Myocyte (in vitro differentiated cells): Measurements from ENCODE around the gene VPS39. TPM values are rescaled to one million over a fixed set of nuclear protein-coding genes. Genes with fewer than 3 reads are reported as not detected.

Experiments
- DNase-seq: peaks from one replicate; pipeline ENCODE4 v3.0.0-alpha.2; 2012; ENCODE audit warnings: low read depth
- total RNA-seq: library from RNA; depleted of rRNA; stranded (reverse); fragments of >200 nt; gene quantifications from 2 replicates; pipeline ENCODE4 v1.2.3, GENCODE V29; 2014

The VPS39 gene
- total RNA-seq, 1 donor from 2014 or later: 38.6 TPM

- DNase-seq: no peak
Measured at GRCh38 chr15:42160136-42160535, 48.0 kb downstream of the VPS39 start.

- DNase-seq: no peak
Measured at GRCh38 chr15:42159381-42160015, 48.6 kb downstream of the VPS39 start.

- DNase-seq: no peak
Measured at GRCh38 chr15:42158941-42159340, 49.2 kb downstream of the VPS39 start.

GRCh38 chr15:42157981-42158765 lies 49.9 kb downstream of the VPS39 start:
- peak; percentile 83 for DNase-seq

GRCh38 chr15:42157381-42157780 lies 50.7 kb downstream of the VPS39 start:
- DNase-seq: no peak

GRCh38 chr15:42156243-42156922 lies 51.7 kb downstream of the VPS39 start, which contains the start of gene PLA2G4F:
TSS of gene PLA2G4F (minus strand) at chr15:42156636. CDS start at chr15:42156549, 87 bp downstream.
- no peak for DNase-seq

- DNase-seq: peak; percentile 16
Measured at GRCh38 chr15:42155546-42156242, 52.4 kb downstream of the VPS39 start.

- DNase-seq: no peak
Measured at GRCh38 chr15:42154956-42155355, 53.1 kb downstream of the VPS39 start.

GRCh38 chr15:42154212-42154941 lies 53.7 kb downstream of the VPS39 start:
- peak; percentile 19 for DNase-seq

- DNase-seq: no peak
Measured at GRCh38 chr15:42153874-42154211, 54.3 kb downstream of the VPS39 start.

GRCh38 chr15:42152921-42153698 lies 55.0 kb downstream of the VPS39 start:
- no peak for DNase-seq

- peak; percentile 42 for DNase-seq
Measured at GRCh38 chr15:42152196-42152920, 55.7 kb downstream of the VPS39 start.

GRCh38 chr15:42151736-42152135 lies 56.4 kb downstream of the VPS39 start:
- no peak for DNase-seq

GRCh38 chr15:42151141-42151561 lies 57.0 kb downstream of the VPS39 start:
- DNase-seq: no peak

GRCh38 chr15:42150219-42150970 lies 57.7 kb downstream of the VPS39 start:
- DNase-seq: no peak

- no peak for DNase-seq
Measured at GRCh38 chr15:42149493-42150218, 58.4 kb downstream of the VPS39 start.

- no peak for DNase-seq
Measured at GRCh38 chr15:42148808-42149492, 59.2 kb downstream of the VPS39 start.

GRCh38 chr15:42147431-42147735 lies 60.7 kb downstream of the VPS39 start:
- no peak for DNase-seq
